Activated CD8-positive, alpha-beta T cell treated with anti-CD3 and anti-CD28 coated beads for 36 hours (primary cell): Measurements from ENCODE around the gene LUC7L3. TPM values are rescaled to one million over a fixed set of nuclear protein-coding genes. Genes with fewer than 3 reads are reported as not detected.
"Not testable (repeated sequence)": the region's sequence is repeated elsewhere in the genome, so short reads cannot be mapped to it uniquely, and the experiment has no call there.

Experiments used
- ATAC-seq: fragments of 200-7000 bp; cut with Tn5 transposase; one replicate; pipeline ENCODE4 v1.10.0; 2021; ENCODE audit warnings: mild to moderate bottlenecking, moderate library complexity
- CTCF ChIA-PET: fragments of 350-600 bp; sonication (Branson Sonifier 250); formaldehyde crosslinking; loops from one replicate; lab custom pipeline; 2021; ENCODE audit warnings: antibody characterized with exemption; lab: Charles Lee
- POLR2A ChIA-PET: fragments of 350-600 bp; sonication (Branson Sonifier 250); formaldehyde crosslinking; loops from one replicate; lab custom pipeline; 2021; ENCODE audit warnings: antibody characterized with exemption; lab: Charles Lee
- DNase-seq: peaks from one replicate; pipeline ENCODE4 v3.0.0-alpha.2; 2020
- H3K27ac Mint-ChIP-seq: one replicate; pipeline ENCODE4 v1.8.0; 2021; ENCODE audit warnings: mild to moderate bottlenecking, mixed read lengths
- H3K27me3 Mint-ChIP-seq: one replicate; pipeline ENCODE4 v1.8.0; 2021; ENCODE audit warnings: mixed read lengths
- H3K36me3 Mint-ChIP-seq: one replicate; pipeline ENCODE4 v1.8.0; 2021; ENCODE audit warnings: low read depth, mixed read lengths
- H3K4me1 Mint-ChIP-seq: one replicate; pipeline ENCODE4 v1.8.0; 2021; ENCODE audit warnings: low read depth, mixed read lengths
- H3K4me3 Mint-ChIP-seq: one replicate; pipeline ENCODE4 v1.8.0; 2021; ENCODE audit warnings: mild to moderate bottlenecking, moderate library complexity, mixed read lengths
- H3K9me3 Mint-ChIP-seq: one replicate; pipeline ENCODE4 v1.8.0; 2021; ENCODE audit warnings: mixed read lengths
- CTCF ChIP-seq: fragments of 200-600 bp; IDR thresholded peaks from one replicate; pipeline ENCODE4 v1.8.0; 2022; ENCODE audit warnings: antibody characterized with exemption, mild to moderate bottlenecking
- intact Hi-C: fragments of 100-400 bp; cut with micrococcal nuclease; formaldehyde crosslinking; loops from one replicate; pipeline ENCODE4 v1.10.0; 2022
- total RNA-seq, 2 experiments: library from RNA; stranded (reverse); gene quantifications; one replicate each; pipeline ENCODE4 v1.2.3, GENCODE V29; 2021

LUC7L3 gene
- total RNA-seq, 2 experiments from 2014 or later, result 148 to 160 TPM

DNA sequence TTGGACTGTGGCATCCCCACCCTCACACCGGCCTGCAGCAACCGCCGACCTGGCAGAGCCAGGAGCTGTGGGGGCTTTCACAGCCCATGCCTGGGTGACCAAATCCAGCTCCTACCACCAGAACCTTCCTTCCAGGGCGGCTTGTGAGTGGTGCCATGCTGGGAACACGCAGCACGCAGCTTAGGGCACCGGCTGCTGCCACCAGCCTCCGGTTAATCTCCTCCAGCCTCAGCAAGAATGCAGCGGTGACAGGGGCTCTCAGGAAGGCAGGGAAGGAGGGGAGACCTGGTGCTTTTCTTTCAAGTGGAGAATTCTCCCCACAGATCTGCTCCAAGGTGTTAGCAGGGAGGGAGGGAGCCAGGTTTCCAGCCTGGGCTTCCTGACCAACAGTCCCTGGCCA, 80.2 kb downstream of the LUC7L3 start:
- CTCF ChIA-PET, result interaction anchor here (0.6 kb wide), 1 partner anchor 17 kb away, joined by 3 read pairs; no protein-coding TSS in a partner anchor

DNA sequence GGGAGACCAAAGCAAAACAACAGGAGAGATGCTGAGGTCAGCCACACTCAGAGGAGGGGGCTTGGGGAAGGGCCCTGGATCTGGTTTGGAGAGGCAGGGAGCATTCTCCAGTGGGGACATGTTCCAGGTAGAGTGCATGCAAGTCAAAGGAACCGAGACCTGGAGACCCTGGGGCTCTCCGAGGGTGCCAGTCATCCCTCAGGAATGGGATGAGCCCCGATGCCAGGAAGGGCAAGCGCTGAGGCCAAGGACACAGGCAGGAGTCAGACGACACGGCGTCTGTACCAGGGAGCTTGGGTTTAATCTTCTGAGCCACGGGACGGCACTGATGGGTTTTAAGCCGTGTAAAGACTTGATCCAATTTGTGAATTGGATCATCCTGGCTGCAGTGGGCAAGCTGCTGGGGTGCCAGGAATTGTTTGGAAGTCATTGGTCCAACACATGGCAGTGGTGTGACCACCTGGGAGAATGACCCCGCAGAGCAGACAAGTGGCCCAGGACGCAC, 80.8 kb downstream of the LUC7L3 start:
- Mint-ChIP-seq H3K36me3 (no peaks in the 10 kb centered on the region), H3K27me3 (no peaks in the 10 kb centered on the region), H3K4me1 (no peaks in the 10 kb centered on the region), H3K4me3 (no peak overlapping the region), H3K27ac (no peak overlapping the region), H3K9me3 (no peaks in the 10 kb centered on the region)
- no peak for DNase-seq
- intact Hi-C loops, result no loop called here
- no peak for TF ChIP-seq CTCF
- ChIA-PET POLR2A (no interaction called here), CTCF (no interaction called here)
- ATAC-seq, result no peak

More for the DNA sequence above, 80.2 kb downstream of the LUC7L3 start:
- DNase-seq (no peak), ATAC-seq (no peak)
- Mint-ChIP-seq H3K9me3 (no peaks in the 10 kb centered on the region), H3K27me3 (no peaks in the 10 kb centered on the region), H3K4me3 (no peak overlapping the region), H3K4me1 (no peaks in the 10 kb centered on the region), H3K36me3 (no peaks in the 10 kb centered on the region), H3K27ac (no peak overlapping the region)
- intact Hi-C loops, result no loop called here
- TF ChIP-seq CTCF, result no peak
- POLR2A ChIA-PET, result no interaction called here

DNA sequence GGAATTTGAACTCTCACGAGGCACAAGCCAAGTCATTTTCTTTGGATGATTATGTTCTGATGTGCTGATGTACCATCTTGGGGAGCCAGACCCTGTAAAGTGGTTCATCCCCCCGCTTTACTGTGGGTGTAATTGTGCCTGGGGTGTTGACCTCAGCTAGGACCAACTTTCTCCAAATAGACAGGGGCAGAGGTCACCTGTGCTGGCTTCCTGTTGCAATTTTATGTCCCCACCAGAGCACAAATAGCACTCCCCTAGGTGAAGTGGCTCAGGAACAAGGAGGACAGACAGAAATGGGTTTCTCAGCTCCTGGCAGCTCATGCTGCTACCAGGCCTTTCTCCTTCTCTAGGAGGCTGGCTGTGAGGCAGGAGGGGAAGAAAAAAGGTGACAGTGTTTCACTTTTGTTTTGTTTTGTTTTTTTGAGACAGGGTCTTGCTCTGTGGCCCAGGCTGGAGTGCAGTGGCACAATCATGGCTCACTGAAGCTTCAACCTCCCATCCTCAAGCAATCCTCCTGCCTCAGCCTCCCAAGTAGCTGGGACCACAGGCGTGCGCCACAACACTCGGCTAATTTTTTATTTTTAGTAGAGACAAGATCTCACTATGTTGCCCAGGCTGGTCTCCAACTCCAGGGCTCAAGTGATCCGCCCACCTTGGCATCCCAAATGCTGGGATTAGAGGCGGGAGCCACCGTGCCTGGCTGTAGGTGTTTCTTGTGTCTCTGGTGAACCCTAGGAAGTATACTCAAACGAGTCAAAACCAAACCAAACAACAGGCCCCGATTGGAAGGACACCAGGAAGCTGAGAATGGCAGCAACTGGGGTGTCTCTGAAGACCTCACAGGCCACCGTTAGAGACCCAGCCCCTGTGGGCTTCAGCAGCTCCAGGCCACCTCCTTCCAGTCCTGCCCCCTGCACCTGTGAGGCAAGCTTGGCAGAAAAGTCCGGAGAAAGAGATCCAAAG, 83.5 kb downstream of the LUC7L3 start:
- no peaks in the 10 kb centered on the region for H3K27me3 Mint-ChIP-seq
- CTCF ChIA-PET, result interaction anchor here (1.1 to 3.6 kb wide), 5 partner anchors 14 to 202 kb away, joined by 3 to 18 read pairs (median 4); no protein-coding TSS in a partner anchor
- TF ChIP-seq CTCF, result no peak
- POLR2A ChIA-PET, result no interaction called here
- no peaks in the 10 kb centered on the region for H3K36me3 Mint-ChIP-seq
- no peak for DNase-seq
- no peaks in the 10 kb centered on the region for H3K9me3 Mint-ChIP-seq
- no peak for ATAC-seq
- intact Hi-C loops, result no loop called here
- H3K4me3 Mint-ChIP-seq, result no peak overlapping the region
- H3K4me1 Mint-ChIP-seq, result no peaks in the 10 kb centered on the region
- H3K27ac Mint-ChIP-seq, result no peak overlapping the region

- Mint-ChIP-seq H3K4me3 (no peak overlapping the region), H3K27ac (no peak overlapping the region), H3K27me3 (no peaks in the 10 kb centered on the region), H3K36me3 (no peaks in the 10 kb centered on the region), H3K4me1 (no peaks in the 10 kb centered on the region), H3K9me3 (no peaks in the 10 kb centered on the region)
- TF ChIP-seq CTCF, result no peak
- DNase-seq, result no peak
- ChIA-PET POLR2A (no interaction called here), CTCF (interaction anchor here (1.1 to 3.6 kb wide), 4 partner anchors 13 to 48 kb away, joined by 3 to 18 read pairs (median 6); no protein-coding TSS in a partner anchor)
- intact Hi-C loops, result no loop called here
- ATAC-seq, result no peak
Measured at GRCh38 chr17:50803676-50804075, 84.3 kb downstream of the LUC7L3 start.

GRCh38 chr17:50804749-50805475, 85.5 kb downstream of the LUC7L3 start:
- H3K9me3 Mint-ChIP-seq, CTCF ChIA-PET, H3K36me3 Mint-ChIP-seq, ATAC-seq, H3K27me3 Mint-ChIP-seq, H3K4me1 Mint-ChIP-seq, H3K27ac Mint-ChIP-seq, DNase-seq, H3K4me3 Mint-ChIP-seq, POLR2A ChIA-PET, intact Hi-C loops: not testable (repeated sequence)
